ENCODE data around the gene SCAI. TPM values are rescaled to one million over a fixed set of nuclear protein-coding genes. Genes with fewer than 3 reads are reported as not detected.

The SCAI gene
- total and polyA plus RNA-seq, 9 of the 15 experiments (the other 6 are each of a cell fraction or from before 2014, with no cell fraction given), result 0.70 to 12.4 (median 4.2) TPM

DNA sequence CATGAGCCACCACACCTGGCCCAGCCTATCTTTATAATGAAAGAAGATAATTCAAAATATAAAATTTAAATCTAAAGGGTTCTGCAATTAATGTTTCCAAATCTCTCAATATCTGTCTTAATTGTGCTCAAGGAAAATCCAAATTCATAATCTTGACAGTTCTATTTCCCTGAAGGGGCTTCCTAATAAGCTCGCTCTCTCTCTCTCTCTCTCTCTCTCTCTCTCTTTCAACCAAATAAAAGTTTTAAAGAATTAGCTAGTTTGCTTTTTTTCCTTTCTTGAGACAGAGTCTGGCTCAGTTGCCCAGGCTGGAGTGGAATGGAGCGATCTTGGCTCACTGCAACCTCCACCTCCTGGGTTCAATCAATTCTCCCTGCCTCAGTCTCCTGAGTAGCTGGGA lies 13.2 kb upstream of the SCAI start:
- ChIA-PET CTCF (ENCODE audit: low intra/inter-chr PET ratio) (no interaction called here), POLR2A (interaction anchor here (0.6 kb wide), 1 partner anchor 20 kb away, joined by 3 read pairs; no protein-coding TSS in a partner anchor)
- WGBS (ENCODE audit: insufficient coverage, low coverage, missing lambda C conversion rate), result 100% methylated on average over 2 of the region's 2 CpGs
- Histone ChIP-seq H3K9me3 (replicated peaks; ENCODE audit: control insufficient read depth, insufficient read depth, low read depth, low read length) (no peaks in the 10 kb centered on the region), H3K4me2 (ENCODE audit: insufficient read depth, low read length) (no peak overlapping the region), H3K4me1 (replicated peaks in 1 of 2; ENCODE audit: control insufficient read depth in 2 of 2, insufficient read depth in 2 of 2, low read length in 2 of 2) (no peaks in the 10 kb centered on the region), H3K36me3 (ENCODE audit: control insufficient read depth, insufficient read depth, low read length) (peaks cover 53% of the 10 kb centered on the region), H3K9ac (ENCODE audit: insufficient read depth in 1 of 2, low read depth in 2 of 2, low read length in 2 of 2) (no peak overlapping the region), H3K79me2 (ENCODE audit: control insufficient read depth, insufficient read depth, low read length) (peaks cover 12% of the 10 kb centered on the region; the same call in 1 of the 3 replicates), H3K27me3 (ENCODE audit: control insufficient read depth in 2 of 2, insufficient read depth in 2 of 2, low read length in 2 of 2) (no peaks in the 10 kb centered on the region), H4K20me1 (replicated peaks; ENCODE audit: control insufficient read depth, insufficient read depth, low read length) (no peaks in the 10 kb centered on the region), H3K4me3 (no peak overlapping the region), H3K9me1 (ENCODE audit: control insufficient read depth, insufficient read depth, low read length) (peaks cover 2% of the 10 kb centered on the region), H2AFZ (ENCODE audit: low read depth, low read length) (no peak overlapping the region), H3K27ac (ENCODE audit: extremely low read depth, low read depth, low read length) (no peak overlapping the region)
- no peak for ATAC-seq
- in situ Hi-C loops (cut with MboI), result no loop called here
- no peak for FAIRE-seq
- TF ChIP-seq ZNF76 (CRISPR knock-in tag; IDR thresholded peaks at IDR 0.05; ENCODE audit: borderline replicate concordance), result no peak
- no peak for TF ChIP-seq TEAD2 (tag; IDR thresholded peaks at IDR 0.05)
- TF ChIP-seq POLR2G (IDR thresholded peaks at IDR 0.05; ENCODE audit: low read depth, low read length), result no peak
- TF ChIP-seq KDM4B (IDR thresholded peaks at IDR 0.05; ENCODE audit: borderline replicate concordance in 2 of 2, low read depth in 1 of 2), result no peak
- TF ChIP-seq NCOA1 (IDR thresholded peaks at IDR 0.05; ENCODE audit: low read depth), result no peak
- TF ChIP-seq ZNF512 (tag; IDR thresholded peaks at IDR 0.05), result no peak
- TF ChIP-seq, protein P1, sequence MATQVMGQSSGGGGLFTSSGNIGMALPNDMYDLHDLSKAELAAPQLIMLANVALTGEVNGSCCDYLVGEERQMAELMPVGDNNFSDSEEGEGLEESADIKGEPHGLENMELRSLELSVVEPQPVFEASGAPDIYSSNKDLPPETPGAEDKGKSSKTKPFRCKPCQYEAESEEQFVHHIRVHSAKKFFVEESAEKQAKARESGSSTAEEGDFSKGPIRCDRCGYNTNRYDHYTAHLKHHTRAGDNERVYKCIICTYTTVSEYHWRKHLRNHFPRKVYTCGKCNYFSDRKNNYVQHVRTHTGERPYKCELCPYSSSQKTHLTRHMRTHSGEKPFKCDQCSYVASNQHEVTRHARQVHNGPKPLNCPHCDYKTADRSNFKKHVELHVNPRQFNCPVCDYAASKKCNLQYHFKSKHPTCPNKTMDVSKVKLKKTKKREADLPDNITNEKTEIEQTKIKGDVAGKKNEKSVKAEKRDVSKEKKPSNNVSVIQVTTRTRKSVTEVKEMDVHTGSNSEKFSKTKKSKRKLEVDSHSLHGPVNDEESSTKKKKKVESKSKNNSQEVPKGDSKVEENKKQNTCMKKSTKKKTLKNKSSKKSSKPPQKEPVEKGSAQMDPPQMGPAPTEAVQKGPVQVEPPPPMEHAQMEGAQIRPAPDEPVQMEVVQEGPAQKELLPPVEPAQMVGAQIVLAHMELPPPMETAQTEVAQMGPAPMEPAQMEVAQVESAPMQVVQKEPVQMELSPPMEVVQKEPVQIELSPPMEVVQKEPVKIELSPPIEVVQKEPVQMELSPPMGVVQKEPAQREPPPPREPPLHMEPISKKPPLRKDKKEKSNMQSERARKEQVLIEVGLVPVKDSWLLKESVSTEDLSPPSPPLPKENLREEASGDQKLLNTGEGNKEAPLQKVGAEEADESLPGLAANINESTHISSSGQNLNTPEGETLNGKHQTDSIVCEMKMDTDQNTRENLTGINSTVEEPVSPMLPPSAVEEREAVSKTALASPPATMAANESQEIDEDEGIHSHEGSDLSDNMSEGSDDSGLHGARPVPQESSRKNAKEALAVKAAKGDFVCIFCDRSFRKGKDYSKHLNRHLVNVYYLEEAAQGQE (IDR thresholded peaks at IDR 0.05; ENCODE audit: borderline replicate concordance), result no peak
- TF ChIP-seq, protein P1 (CRISPR knock-in tag; IDR thresholded peaks at IDR 0.05; ENCODE audit: low read depth), result no peak
- no peak for DNase-seq (ENCODE audit: extremely low read depth in 1 of 4, low spot score in 3 of 4)
- BruUV-seq (replicated peaks), result no TSS peak
- intact Hi-C loops (cut with micrococcal nuclease), result no loop called here

Data from K562 (cell line).